ENCODE results near the gene TGFBR3L.

Gene TGFBR3L

DNA sequence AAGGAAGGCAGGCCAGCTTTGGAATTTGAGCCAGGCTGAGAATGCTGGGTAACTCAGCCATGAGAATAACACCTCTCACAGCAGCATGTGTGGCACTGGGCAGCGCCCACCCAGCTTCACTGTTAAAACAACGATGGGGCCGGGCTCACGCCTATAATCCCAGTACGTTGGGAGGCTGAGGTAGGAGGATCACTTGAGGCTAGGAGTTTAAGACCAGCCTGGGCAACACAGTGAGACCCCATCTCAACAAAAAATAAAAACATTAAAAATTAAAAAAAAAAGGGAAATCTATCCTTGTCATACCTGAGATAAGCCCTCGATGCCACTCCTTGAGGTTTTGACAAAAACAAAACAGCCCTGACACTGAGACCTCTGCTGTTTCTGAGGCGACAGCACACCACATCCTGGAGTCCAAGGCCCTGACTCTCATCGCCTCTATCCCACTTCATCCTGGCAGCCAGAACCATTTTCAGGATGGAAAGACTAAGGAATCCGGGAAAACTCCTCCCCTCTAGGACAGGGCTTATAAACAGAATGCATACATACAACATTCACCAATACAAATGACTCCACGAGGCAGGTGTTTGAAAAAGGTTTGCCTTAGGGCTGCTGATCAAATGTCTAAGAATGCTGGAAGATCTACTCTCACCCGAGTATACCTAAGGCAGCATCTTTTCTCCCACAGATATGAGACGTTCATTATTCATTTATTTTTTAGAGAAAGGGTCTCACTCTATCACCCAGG, 51.5 kb downstream of the TGFBR3L start:
- Histone ChIP-seq H3K9me3 (ENCODE audit: control insufficient read depth in 5 of 5, low read length in 5 of 5) (no peaks in the 10 kb centered on the region), H3K27ac (ENCODE audit: low read depth, low read length) (no peak overlapping the region), H3K27me3 (ENCODE audit: control insufficient read depth in 5 of 5, insufficient read depth in 4 of 5, low read length in 5 of 5) (no peaks in the 10 kb centered on the region), H3K36me3 (ENCODE audit: control insufficient read depth in 5 of 5, insufficient read depth in 5 of 5, low read length in 5 of 5) (peaks cover 4 to 88% (median 81%) of the 10 kb centered on the region in 5 donors), H3K4me3 (ENCODE audit: low read depth in 1 of 5, low read length in 5 of 5) (no peak overlapping the region), H3K4me1 (ENCODE audit: control insufficient read depth in 5 of 5, insufficient read depth in 5 of 5, low read length in 5 of 5) (no peaks in the 10 kb centered on the region), H3K9ac (ENCODE audit: low read length in 5 of 5) (no peak overlapping the region)

DNA sequence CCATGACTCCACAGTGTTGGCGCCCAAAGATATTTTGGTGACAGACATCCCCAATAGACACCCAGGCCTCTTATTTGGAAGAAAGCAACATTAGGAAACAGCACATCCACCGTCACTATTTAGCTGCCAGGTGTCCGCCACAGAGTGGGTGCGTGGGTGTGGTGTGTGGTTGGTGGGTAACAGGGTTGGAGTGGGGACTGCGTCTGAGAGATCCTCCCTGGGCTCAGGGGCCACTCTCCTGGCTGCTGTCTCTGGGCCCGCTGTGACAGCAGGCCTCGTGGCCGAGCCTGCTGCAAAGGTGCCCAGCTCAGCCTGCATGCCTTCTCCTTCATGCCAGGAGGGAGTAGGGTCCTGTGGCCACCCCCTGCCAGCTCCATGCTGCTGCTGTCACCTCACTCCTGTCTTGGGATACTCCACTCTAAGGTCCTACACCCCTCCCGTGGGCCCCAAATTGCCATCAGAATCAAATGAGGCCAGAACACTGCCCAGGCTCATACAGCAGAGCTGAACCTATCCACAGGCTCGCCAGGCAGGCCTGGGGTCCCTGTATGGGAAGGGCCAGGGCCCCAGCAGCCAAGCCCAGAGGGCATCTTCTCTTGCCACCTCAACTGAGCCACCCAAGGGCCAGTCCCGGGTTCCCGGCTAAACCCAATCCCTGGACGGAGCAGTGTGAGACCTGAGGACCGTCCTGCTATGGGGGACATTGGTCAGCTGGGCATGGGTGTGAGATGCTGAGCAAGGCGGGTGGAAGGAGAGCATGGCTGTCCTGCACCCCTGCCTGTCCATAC, 53.6 kb downstream of the TGFBR3L start:
- peak overlapping the region in 1 of 5 donors; percentile 19 for H3K9ac ChIP-seq (ENCODE audit: low read length in 5 of 5)
- no peaks in the 10 kb centered on the region for H3K9me3 ChIP-seq (ENCODE audit: control insufficient read depth in 5 of 5, low read length in 5 of 5)
- H3K27me3 ChIP-seq (ENCODE audit: control insufficient read depth in 5 of 5, insufficient read depth in 4 of 5, low read length in 5 of 5) = no peaks in the 10 kb centered on the region
- peaks cover under 1 to 87% (median 75%) of the 10 kb centered on the region in 5 donors for H3K36me3 ChIP-seq (ENCODE audit: control insufficient read depth in 5 of 5, insufficient read depth in 5 of 5, low read length in 5 of 5)
- H3K4me1 ChIP-seq (ENCODE audit: control insufficient read depth in 5 of 5, insufficient read depth in 5 of 5, low read length in 5 of 5) = no peaks in the 10 kb centered on the region
- H3K4me3 ChIP-seq (ENCODE audit: low read depth in 1 of 5, low read length in 5 of 5) = no peak overlapping the region
- H3K27ac ChIP-seq (ENCODE audit: low read depth, low read length) = no peak overlapping the region

All from subcutaneous abdominal adipose tissue (tissue), 5 donors.